Gastroesophageal sphincter (tissue), 4 donors: Measurements from ENCODE around the gene TMEM225B. TPM values are rescaled to one million over a fixed set of nuclear protein-coding genes. Genes with fewer than 3 reads are reported as not detected.

ENCODE experiments used
- ATAC-seq: fragments of 150-250 bp; one replicate; pipeline ENCODE4 v1.9.1; 2016; ENCODE audit warnings: mild to moderate bottlenecking, moderate library complexity
- H3K27ac ChIP-seq, 4 donors: fragments of 200-600 bp; sonication (generic) in 3 of 4; 1 replicate in 3 of 4; 2 replicates in 1 of 4; pipeline ENCODE4 v1.5.1; 2016 to 2019
- H3K27me3 ChIP-seq: fragments of 200-600 bp; sonication (generic); one replicate; pipeline ENCODE4 v1.5.1; 2019
- H3K36me3 ChIP-seq, 2 donors: fragments of 200-600 bp; sonication (generic); one replicate each; pipeline ENCODE4 v1.5.1; 2019; ENCODE audit warnings: control low read depth in 1 of 2
- H3K4me1 ChIP-seq, 3 donors: fragments of 200-600 bp; sonication (generic); 1 replicate in 2 of 3; 2 replicates in 1 of 3; pipeline ENCODE4 v1.5.1; 2016 to 2019; ENCODE audit warnings: control low read depth in 2 of 3
- H3K4me3 ChIP-seq, 2 donors: fragments of 200-600 bp; sonication (generic); one replicate each; pipeline ENCODE4 v1.5.1; 2019; ENCODE audit warnings: mild to moderate bottlenecking in 1 of 2, moderate library complexity in 1 of 2
- H3K9me3 ChIP-seq, 3 donors: fragments of 200-600 bp; sonication (generic); one replicate each; pipeline ENCODE4 v1.5.1; 2017 to 2019; ENCODE audit warnings: control low read depth in 2 of 3
- EP300 ChIP-seq: sonication (generic); formaldehyde crosslinking; IDR thresholded peaks from one replicate; pipeline ENCODE4 v1.6.1; 2017; ENCODE audit warnings: antibody characterized with exemption, mild to moderate bottlenecking
- POLR2A ChIP-seq, 2 donors: fragments of 450-650 bp; IDR thresholded peaks; one replicate each; pipeline ENCODE4 v1.6.1; 2017; ENCODE audit warnings: antibody characterized with exemption in 2 of 2, mild to moderate bottlenecking in 2 of 2, moderate library complexity in 1 of 2
- POLR2AphosphoS5 ChIP-seq: sonication (generic); formaldehyde crosslinking; IDR thresholded peaks from one replicate; pipeline ENCODE4 v1.6.1; 2017; ENCODE audit warnings: antibody characterized with exemption
- WGBS, 2 donors: methylation state at CpG; one replicate each; pipeline ENCODE4 v1.1.5; 2018; ENCODE audit warnings: low coverage in 1 of 2; 5-methylcytosine and 5-hydroxymethylcytosine counted together
- total RNA-seq, 4 donors: library from RNA; depleted of rRNA; stranded (reverse); fragments of >200 nt; gene quantifications; one replicate each; pipeline ENCODE4 v1.1.0, GENCODE V29; 2016
- TF ChIP-seq, protein P1 (sequence below), 4 experiments: fragments of 200-600 bp in 2 of 4; fragments of 450-650 bp in 2 of 4; sonication (generic) in 1 of 4; IDR thresholded peaks; one replicate each; pipeline ENCODE4 v1.5.1; 2017 to 2019; ENCODE audit warnings: antibody characterized with exemption in 4 of 4, mild to moderate bottlenecking in 2 of 4, moderate library complexity in 2 of 4

Gene TMEM225B
- total RNA-seq, 4 donors from 2014 or later = 1.6 to 2.2 TPM; not detected in 2

DNA sequence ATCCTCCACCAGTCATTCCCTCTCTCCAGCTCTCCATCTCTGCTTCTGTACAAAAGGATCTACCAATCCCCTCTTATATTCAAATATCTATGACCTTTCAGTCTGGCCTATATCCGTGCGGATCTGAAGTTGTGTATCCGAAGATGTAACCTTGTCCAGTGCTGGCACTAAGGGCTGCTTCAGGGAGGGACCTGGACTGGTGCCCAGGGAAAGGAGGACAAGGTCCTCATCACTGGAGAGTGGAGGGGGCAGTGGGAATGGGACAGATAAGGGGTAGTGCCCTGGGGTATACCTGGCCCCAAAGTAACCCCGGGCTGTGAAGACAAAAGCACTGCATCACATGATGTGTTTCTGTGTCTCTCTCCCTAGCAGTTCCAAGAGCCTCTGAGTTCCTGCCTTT is 1.8 kb downstream of the TMEM225B start:
- Histone ChIP-seq H3K27me3 (no peaks in the 10 kb centered on the region), H3K36me3 (no peaks in the 10 kb centered on the region), H3K9me3 (no peaks in the 10 kb centered on the region), H3K27ac (no peak overlapping the region), H3K4me1 (no peaks in the 10 kb centered on the region), H3K4me3 (no peak overlapping the region)
- ATAC-seq = no peak
- TF ChIP-seq POLR2AphosphoS5 = no peak
- no peak for TF ChIP-seq POLR2A (IDR thresholded peaks at IDR 0.05)
- TF ChIP-seq, protein P1, sequence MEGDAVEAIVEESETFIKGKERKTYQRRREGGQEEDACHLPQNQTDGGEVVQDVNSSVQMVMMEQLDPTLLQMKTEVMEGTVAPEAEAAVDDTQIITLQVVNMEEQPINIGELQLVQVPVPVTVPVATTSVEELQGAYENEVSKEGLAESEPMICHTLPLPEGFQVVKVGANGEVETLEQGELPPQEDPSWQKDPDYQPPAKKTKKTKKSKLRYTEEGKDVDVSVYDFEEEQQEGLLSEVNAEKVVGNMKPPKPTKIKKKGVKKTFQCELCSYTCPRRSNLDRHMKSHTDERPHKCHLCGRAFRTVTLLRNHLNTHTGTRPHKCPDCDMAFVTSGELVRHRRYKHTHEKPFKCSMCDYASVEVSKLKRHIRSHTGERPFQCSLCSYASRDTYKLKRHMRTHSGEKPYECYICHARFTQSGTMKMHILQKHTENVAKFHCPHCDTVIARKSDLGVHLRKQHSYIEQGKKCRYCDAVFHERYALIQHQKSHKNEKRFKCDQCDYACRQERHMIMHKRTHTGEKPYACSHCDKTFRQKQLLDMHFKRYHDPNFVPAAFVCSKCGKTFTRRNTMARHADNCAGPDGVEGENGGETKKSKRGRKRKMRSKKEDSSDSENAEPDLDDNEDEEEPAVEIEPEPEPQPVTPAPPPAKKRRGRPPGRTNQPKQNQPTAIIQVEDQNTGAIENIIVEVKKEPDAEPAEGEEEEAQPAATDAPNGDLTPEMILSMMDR (IDR thresholded peaks at IDR 0.05) = no peak
- TF ChIP-seq EP300 = no peak
- 54% methylated on average over 2 of the region's 4 CpGs; no CpG with 5 or more reads in 1 of the 2 donors for WGBS, 2 donors

DNA sequence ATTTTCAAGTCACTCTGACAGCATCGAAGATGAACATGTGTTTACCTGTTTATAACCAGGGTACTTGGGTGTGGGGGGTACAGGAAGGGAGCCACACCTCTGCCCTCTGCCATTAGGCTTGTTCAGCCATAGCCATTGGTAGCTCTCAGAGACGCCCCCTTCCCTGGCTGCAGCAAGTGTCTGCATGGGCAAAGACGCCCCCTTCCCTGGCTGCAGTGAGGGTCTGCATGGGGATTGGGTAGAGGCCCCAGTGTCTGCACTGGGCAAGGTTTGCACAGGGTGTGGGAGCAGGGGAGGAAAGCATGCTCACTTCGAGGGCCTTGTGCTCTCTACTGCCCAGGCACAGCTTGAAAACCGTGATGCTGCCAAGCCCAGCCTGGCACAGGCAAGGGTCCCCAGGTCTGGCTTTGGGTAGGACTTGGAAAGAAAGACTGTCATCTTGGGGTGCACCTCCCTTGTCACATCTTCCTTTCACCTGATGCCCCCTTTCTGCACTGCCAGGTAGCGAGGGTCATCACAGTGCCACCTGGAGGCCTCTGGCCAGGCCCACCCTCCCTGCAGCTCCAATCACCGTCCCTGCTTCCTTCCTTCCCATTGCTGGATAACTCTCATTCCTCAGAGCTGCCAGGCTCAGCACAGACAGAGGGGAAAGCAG is 3.7 kb downstream of the TMEM225B start:
- Histone ChIP-seq H3K9me3 (no peaks in the 10 kb centered on the region), H3K36me3 (no peaks in the 10 kb centered on the region), H3K4me3 (no peak overlapping the region), H3K27me3 (no peaks in the 10 kb centered on the region), H3K27ac (no peak overlapping the region), H3K4me1 (no peaks in the 10 kb centered on the region)
- no peak for ATAC-seq
- 69 to 80% methylated on average over 1 to 3 of the region's 7 CpGs for WGBS, 2 donors
- no peak for TF ChIP-seq EP300
- TF ChIP-seq, protein P1 (IDR thresholded peaks at IDR 0.05) = no peak
- TF ChIP-seq POLR2AphosphoS5 = no peak
- TF ChIP-seq POLR2A (IDR thresholded peaks at IDR 0.05) = no peak

DNA sequence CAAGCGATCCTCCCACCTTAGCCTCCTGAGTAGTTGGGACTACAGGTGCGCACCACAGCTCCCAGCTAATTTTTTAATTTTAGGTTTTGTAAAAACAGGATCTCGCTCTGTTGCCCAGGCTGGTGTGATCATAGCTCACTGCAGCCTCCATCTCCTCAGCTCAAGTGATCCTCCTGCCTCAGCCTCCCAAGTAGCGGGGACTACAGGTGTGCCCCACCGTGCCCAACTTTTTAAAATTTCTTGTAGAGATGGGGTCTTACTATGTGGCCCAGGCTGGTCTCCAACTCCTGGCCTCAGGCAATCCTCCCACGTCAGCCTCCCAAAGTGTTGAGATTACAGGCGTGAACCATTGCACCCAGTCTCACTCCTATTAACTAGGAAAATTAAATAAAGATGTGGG is 7.5 kb downstream of the TMEM225B start:
- no peak for ATAC-seq
- no peaks in the 10 kb centered on the region for H3K4me1 ChIP-seq
- no peak overlapping the region for H3K27ac ChIP-seq
- H3K9me3 ChIP-seq = no peaks in the 10 kb centered on the region
- whole genome bisulfite sequencing, 2 donors = 92 to 93% methylated on average over 2 to 7 of the region's 7 CpGs
- H3K27me3 ChIP-seq = no peaks in the 10 kb centered on the region
- TF ChIP-seq POLR2A (IDR thresholded peaks at IDR 0.05) (no peak), POLR2AphosphoS5 (no peak), EP300 (no peak)
- TF ChIP-seq, protein P1 (IDR thresholded peaks at IDR 0.05) = no peak
- no peaks in the 10 kb centered on the region for H3K36me3 ChIP-seq
- H3K4me3 ChIP-seq = no peak overlapping the region

DNA sequence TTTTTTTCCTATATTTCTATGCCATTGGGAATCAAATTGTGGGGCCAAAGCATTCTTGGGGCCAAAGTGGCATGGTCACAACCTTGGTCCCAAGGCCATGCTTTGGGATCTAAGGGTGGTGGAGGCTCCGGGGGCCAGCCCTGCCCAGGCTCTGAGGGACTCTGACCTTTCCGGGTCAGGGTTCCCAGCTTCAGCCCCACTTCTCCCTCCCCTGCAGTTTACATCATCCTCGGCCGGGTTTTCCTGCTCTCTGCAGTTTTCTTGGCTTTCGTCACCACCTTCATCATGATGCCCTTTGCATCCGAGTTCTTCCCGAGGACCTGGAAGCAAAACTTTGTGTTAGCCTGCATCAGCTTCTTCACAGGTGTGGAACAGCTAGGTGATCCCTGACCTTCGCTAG is 8.5 kb downstream of the TMEM225B start:
- Histone ChIP-seq H3K27me3 (no peaks in the 10 kb centered on the region), H3K4me1 (no peaks in the 10 kb centered on the region), H3K9me3 (no peaks in the 10 kb centered on the region), H3K36me3 (no peaks in the 10 kb centered on the region), H3K4me3 (no peak overlapping the region), H3K27ac (no peak overlapping the region)
- 63 to 83% methylated on average over 2 to 8 of the region's 8 CpGs for WGBS, 2 donors
- no peak for ATAC-seq
- no peak for TF ChIP-seq POLR2A (IDR thresholded peaks at IDR 0.05)
- no peak for TF ChIP-seq EP300
- TF ChIP-seq, protein P1 (IDR thresholded peaks at IDR 0.05) = no peak
- no peak for TF ChIP-seq POLR2AphosphoS5

DNA sequence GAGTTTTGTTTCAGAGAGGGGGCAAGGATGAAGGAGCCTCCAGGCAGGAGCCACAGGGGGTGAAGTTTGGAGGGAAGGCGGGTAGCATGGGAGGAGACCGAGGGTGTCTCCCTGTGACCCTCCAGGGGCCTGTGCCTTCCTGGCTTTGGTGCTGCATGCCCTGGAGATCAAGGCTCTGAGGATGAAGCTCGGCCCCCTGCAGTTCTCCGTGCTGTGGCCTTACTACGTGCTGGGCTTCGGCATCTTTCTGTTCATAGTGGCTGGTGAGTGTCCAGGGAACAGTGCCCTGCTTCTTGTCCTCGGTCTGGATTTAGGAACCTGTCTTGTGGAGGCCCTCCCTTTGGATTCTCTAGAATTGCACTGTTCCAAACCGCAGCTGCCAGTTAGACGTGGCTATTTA is 9.5 kb downstream of the TMEM225B start:
- no peak overlapping the region for H3K27ac ChIP-seq
- H3K4me1 ChIP-seq = no peaks in the 10 kb centered on the region
- TF ChIP-seq POLR2A (IDR thresholded peaks at IDR 0.05) = no peak
- no peak for TF ChIP-seq POLR2AphosphoS5
- no peak for TF ChIP-seq EP300
- TF ChIP-seq, protein P1 (IDR thresholded peaks at IDR 0.05) = no peak
- H3K4me3 ChIP-seq = no peak overlapping the region
- H3K9me3 ChIP-seq = no peaks in the 10 kb centered on the region
- 72 to 74% methylated on average over 8 of the region's 9 CpGs for WGBS, 2 donors
- H3K27me3 ChIP-seq = no peaks in the 10 kb centered on the region
- no peak for ATAC-seq
- H3K36me3 ChIP-seq = no peaks in the 10 kb centered on the region
